WTC11 (cell line): ENCODE measurements around the gene ANKRD13A. TPM values are rescaled to one million over a fixed set of nuclear protein-coding genes. Genes with fewer than 3 reads are reported as not detected.
"Not testable (repeated sequence)": the region's sequence is repeated elsewhere in the genome, so short reads cannot be mapped to it uniquely, and the experiment has no call there.

Source experiments
- ATAC-seq: fragments of 200-7000 bp; cut with Tn5 transposase; 2 replicates; pipeline ENCODE4 v1.10.0; 2021; ENCODE audit warnings: mild to moderate bottlenecking, moderate library complexity
- CTCF ChIA-PET: fragments of 300-600 bp; sonication (Branson Sonifier 250); formaldehyde crosslinking; loops from one replicate; lab custom pipeline; 2021; ENCODE audit warnings: antibody characterized with exemption; lab: Charles Lee
- POLR2A ChIA-PET: fragments of 350-600 bp; sonication (Branson Sonifier 250); formaldehyde crosslinking; loops from one replicate; lab custom pipeline; 2021; ENCODE audit warnings: antibody characterized with exemption; lab: Charles Lee
- DNase-seq: peaks from one replicate; pipeline ENCODE4 v3.0.0; 2021; ENCODE audit warnings: low spot score
- H3K27ac Mint-ChIP-seq: 2 replicates; pipeline ENCODE4 v1.8.0; 2021; ENCODE audit warnings: mixed read lengths
- H3K27me3 Mint-ChIP-seq: 2 replicates; pipeline ENCODE4 v1.8.0; 2021; ENCODE audit warnings: low read depth, mild to moderate bottlenecking, moderate library complexity, mixed read lengths
- H3K36me3 Mint-ChIP-seq: 2 replicates; pipeline ENCODE4 v1.8.0; 2021; ENCODE audit warnings: mixed read lengths
- H3K4me1 Mint-ChIP-seq: 2 replicates; pipeline ENCODE4 v1.8.0; 2022; ENCODE audit warnings: mixed read lengths
- H3K4me3 Mint-ChIP-seq: 2 replicates; pipeline ENCODE4 v1.8.0; 2021; ENCODE audit warnings: mild to moderate bottlenecking, moderate library complexity, mixed read lengths
- H3K9me3 Mint-ChIP-seq: 2 replicates; pipeline ENCODE4 v1.8.0; 2021; ENCODE audit warnings: mixed read lengths
- E2F1 ChIP-seq: sonication (generic); formaldehyde crosslinking; IDR thresholded peaks from 2 replicates; pipeline ENCODE4 v1.8.0; 2022; ENCODE audit warnings: mild to moderate bottlenecking, missing genetic modification reagents
- E2F5 ChIP-seq: sonication (generic); formaldehyde crosslinking; IDR thresholded peaks from 2 replicates; pipeline ENCODE4 v1.8.1; 2022; ENCODE audit warnings: mild to moderate bottlenecking, moderate library complexity, missing genetic modification reagents
- FOXJ3 ChIP-seq: sonication (generic); formaldehyde crosslinking; IDR thresholded peaks from 2 replicates; pipeline ENCODE4 v1.9.0; 2021; ENCODE audit warnings: missing genetic modification reagents, mild to moderate bottlenecking, borderline replicate concordance
- JAZF1 ChIP-seq: fragments of 250-450 bp; sonication (Bioruptor Pico); IDR thresholded peaks from 2 replicates; pipeline ENCODE4 v1.9.0; 2021; ENCODE audit warnings: moderate library complexity, mild to moderate bottlenecking, inconsistent platforms
- MYBL2 ChIP-seq: sonication (generic); formaldehyde crosslinking; IDR thresholded peaks from 2 replicates; pipeline ENCODE4 v1.8.1; 2023; ENCODE audit warnings: mild to moderate bottlenecking, moderate library complexity, missing genetic modification reagents
- PRDM15 ChIP-seq: sonication (generic); formaldehyde crosslinking; IDR thresholded peaks from 2 replicates; pipeline ENCODE4 v1.8.0; 2022; ENCODE audit warnings: missing genetic modification reagents
- ZNF425 ChIP-seq: fragments of 250-450 bp; sonication (Bioruptor Pico); conservative IDR thresholded peaks from 2 replicates; pipeline ENCODE4 v1.9.0; 2021; ENCODE audit warnings: mild to moderate bottlenecking
- total RNA-seq: library from RNA; stranded (reverse); gene quantifications from 3 replicates; pipeline ENCODE4 v1.2.3, GENCODE V29; 2021
- TF ChIP-seq, protein P1 (sequence below): sonication (generic); formaldehyde crosslinking; IDR thresholded peaks from 2 replicates; pipeline ENCODE4 v1.8.0; 2023; ENCODE audit warnings: mild to moderate bottlenecking, missing genetic modification reagents
- TF ChIP-seq, protein P2 (sequence below): sonication (generic); formaldehyde crosslinking; IDR thresholded peaks from 2 replicates; pipeline ENCODE4 v1.8.1; 2023; ENCODE audit warnings: mild to moderate bottlenecking, missing genetic modification reagents, moderate library complexity
- TF ChIP-seq, protein P3 (sequence below): sonication (generic); formaldehyde crosslinking; conservative IDR thresholded peaks from 2 replicates; pipeline ENCODE4 v1.8.1; 2023; ENCODE audit warnings: mild to moderate bottlenecking, low read depth, missing genetic modification reagents, moderate library complexity

Gene ANKRD13A
- total RNA-seq, 1 experiment from 2014 or later = 22.4 TPM

GRCh38 chr12:110071967-110072366 lies 72.7 kb downstream of the ANKRD13A start (continued):
- TF ChIP-seq, protein P1, sequence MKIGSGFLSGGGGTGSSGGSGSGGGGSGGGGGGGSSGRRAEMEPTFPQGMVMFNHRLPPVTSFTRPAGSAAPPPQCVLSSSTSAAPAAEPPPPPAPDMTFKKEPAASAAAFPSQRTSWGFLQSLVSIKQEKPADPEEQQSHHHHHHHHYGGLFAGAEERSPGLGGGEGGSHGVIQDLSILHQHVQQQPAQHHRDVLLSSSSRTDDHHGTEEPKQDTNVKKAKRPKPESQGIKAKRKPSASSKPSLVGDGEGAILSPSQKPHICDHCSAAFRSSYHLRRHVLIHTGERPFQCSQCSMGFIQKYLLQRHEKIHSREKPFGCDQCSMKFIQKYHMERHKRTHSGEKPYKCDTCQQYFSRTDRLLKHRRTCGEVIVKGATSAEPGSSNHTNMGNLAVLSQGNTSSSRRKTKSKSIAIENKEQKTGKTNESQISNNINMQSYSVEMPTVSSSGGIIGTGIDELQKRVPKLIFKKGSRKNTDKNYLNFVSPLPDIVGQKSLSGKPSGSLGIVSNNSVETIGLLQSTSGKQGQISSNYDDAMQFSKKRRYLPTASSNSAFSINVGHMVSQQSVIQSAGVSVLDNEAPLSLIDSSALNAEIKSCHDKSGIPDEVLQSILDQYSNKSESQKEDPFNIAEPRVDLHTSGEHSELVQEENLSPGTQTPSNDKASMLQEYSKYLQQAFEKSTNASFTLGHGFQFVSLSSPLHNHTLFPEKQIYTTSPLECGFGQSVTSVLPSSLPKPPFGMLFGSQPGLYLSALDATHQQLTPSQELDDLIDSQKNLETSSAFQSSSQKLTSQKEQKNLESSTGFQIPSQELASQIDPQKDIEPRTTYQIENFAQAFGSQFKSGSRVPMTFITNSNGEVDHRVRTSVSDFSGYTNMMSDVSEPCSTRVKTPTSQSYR (CRISPR knock-in tag) = no peak
- TF ChIP-seq FOXJ3 (no peak), MYBL2 (no peak), E2F5 (no peak)

GRCh38 chr12:110072636-110073035 lies 73.4 kb downstream of the ANKRD13A start:
- DNase-seq, H3K27me3 Mint-ChIP-seq, H3K36me3 Mint-ChIP-seq, CTCF ChIA-PET, H3K4me1 Mint-ChIP-seq, H3K27ac Mint-ChIP-seq, POLR2A ChIA-PET, H3K4me3 Mint-ChIP-seq, ATAC-seq: not testable (repeated sequence)
- peaks cover 16% of the 10 kb centered on the region; the same call in 1 of the 2 replicates for H3K9me3 Mint-ChIP-seq

DNA sequence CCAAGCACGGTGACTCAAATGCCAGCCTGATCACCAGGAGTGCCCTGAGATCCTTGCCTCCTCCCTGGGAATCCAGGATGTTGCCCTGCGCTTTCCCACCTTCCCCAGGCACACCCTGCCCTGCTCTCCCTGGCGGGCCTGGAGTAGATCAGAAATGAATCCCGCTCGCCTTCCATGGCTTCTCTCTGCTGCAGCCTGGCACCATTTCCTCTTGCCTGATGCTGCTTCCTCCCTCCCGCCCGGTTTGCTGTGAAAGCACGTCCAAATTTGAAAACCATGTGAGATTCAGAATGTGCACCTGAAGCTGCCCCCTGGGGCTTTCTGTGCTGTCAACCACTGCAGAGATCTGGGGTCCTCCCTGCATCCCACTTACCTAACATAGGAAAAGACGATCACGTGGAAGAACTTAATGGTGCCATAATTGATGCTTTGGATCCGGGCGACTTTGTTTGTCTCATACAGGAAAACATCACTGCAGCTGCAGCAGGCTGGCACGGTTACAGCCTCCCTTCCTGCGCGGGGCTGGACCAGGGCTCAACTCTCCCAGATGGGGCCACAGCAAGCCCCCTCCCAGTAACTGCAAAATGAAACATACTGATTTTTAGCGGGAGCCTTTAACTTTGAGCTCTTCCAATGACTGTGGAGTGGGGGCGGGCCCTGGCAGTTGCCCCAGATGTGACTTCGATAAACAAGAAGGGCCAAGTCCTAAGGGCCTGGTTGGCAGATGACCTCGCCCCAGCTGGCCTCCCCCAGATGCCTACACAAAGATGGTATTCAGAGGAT lies 74.0 kb downstream of the ANKRD13A start:
- DNase-seq = no peak
- POLR2A ChIA-PET = no interaction called here
- Mint-ChIP-seq H3K27ac (no peak overlapping the region), H3K36me3 (no peaks in the 10 kb centered on the region), H3K4me3 (no peak overlapping the region), H3K9me3 (peaks cover 10% of the 10 kb centered on the region; the same call in 1 of the 2 replicates), H3K4me1 (peaks cover 3% of the 10 kb centered on the region; the same call in 1 of the 2 replicates), H3K27me3 (no peaks in the 10 kb centered on the region; the same call in 1 of the 2 replicates)
- no peak for ATAC-seq
- CTCF ChIA-PET = no interaction called here
- no peak for TF ChIP-seq FOXJ3
- no peak for TF ChIP-seq JAZF1 (CRISPR knock-in tag)
- TF ChIP-seq PRDM15 = no peak
- TF ChIP-seq, protein P2, sequence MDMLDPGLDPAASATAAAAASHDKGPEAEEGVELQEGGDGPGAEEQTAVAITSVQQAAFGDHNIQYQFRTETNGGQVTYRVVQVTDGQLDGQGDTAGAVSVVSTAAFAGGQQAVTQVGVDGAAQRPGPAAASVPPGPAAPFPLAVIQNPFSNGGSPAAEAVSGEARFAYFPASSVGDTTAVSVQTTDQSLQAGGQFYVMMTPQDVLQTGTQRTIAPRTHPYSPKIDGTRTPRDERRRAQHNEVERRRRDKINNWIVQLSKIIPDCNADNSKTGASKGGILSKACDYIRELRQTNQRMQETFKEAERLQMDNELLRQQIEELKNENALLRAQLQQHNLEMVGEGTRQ (CRISPR knock-in tag) = no peak
- no peak for TF ChIP-seq E2F1 (CRISPR knock-in tag)
- TF ChIP-seq, protein P1 (CRISPR knock-in tag) = no peak
- TF ChIP-seq, protein P3, sequence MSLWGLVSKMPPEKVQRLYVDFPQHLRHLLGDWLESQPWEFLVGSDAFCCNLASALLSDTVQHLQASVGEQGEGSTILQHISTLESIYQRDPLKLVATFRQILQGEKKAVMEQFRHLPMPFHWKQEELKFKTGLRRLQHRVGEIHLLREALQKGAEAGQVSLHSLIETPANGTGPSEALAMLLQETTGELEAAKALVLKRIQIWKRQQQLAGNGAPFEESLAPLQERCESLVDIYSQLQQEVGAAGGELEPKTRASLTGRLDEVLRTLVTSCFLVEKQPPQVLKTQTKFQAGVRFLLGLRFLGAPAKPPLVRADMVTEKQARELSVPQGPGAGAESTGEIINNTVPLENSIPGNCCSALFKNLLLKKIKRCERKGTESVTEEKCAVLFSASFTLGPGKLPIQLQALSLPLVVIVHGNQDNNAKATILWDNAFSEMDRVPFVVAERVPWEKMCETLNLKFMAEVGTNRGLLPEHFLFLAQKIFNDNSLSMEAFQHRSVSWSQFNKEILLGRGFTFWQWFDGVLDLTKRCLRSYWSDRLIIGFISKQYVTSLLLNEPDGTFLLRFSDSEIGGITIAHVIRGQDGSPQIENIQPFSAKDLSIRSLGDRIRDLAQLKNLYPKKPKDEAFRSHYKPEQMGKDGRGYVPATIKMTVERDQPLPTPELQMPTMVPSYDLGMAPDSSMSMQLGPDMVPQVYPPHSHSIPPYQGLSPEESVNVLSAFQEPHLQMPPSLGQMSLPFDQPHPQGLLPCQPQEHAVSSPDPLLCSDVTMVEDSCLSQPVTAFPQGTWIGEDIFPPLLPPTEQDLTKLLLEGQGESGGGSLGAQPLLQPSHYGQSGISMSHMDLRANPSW (CRISPR knock-in tag) = no peak
- TF ChIP-seq ZNF425 = no peak
